ENCODE data around the gene CORO1C.
"Not testable (repeated sequence)": the region's sequence is repeated elsewhere in the genome, so short reads cannot be mapped to it uniquely, and the experiment has no call there.

DNA sequence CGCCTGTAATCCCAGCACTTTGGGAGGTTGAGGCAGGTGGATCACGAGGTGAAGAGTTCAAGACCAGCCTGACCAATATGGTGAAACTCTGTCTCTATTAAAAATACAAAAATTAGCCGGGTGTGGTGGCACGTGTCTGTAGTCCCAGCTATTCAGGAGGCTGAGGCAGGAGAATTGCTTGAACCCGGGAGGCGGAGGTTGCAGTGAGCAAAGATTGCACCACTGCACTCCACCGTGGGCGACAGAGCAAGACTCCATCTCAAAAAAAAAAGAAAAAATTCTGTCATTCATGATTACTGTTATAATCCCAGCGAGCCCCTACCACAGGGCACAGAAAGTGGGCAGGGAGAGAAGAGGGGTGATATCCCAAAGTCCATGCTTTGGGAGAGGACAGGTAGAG, 40.5 kb upstream of the CORO1C start:
- TF ChIP-seq, protein P1, sequence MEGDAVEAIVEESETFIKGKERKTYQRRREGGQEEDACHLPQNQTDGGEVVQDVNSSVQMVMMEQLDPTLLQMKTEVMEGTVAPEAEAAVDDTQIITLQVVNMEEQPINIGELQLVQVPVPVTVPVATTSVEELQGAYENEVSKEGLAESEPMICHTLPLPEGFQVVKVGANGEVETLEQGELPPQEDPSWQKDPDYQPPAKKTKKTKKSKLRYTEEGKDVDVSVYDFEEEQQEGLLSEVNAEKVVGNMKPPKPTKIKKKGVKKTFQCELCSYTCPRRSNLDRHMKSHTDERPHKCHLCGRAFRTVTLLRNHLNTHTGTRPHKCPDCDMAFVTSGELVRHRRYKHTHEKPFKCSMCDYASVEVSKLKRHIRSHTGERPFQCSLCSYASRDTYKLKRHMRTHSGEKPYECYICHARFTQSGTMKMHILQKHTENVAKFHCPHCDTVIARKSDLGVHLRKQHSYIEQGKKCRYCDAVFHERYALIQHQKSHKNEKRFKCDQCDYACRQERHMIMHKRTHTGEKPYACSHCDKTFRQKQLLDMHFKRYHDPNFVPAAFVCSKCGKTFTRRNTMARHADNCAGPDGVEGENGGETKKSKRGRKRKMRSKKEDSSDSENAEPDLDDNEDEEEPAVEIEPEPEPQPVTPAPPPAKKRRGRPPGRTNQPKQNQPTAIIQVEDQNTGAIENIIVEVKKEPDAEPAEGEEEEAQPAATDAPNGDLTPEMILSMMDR (IDR thresholded peaks at IDR 0.05; ENCODE audit: low read depth, low read length, missing input control), result not testable (repeated sequence)
- TF ChIP-seq, protein P2, sequence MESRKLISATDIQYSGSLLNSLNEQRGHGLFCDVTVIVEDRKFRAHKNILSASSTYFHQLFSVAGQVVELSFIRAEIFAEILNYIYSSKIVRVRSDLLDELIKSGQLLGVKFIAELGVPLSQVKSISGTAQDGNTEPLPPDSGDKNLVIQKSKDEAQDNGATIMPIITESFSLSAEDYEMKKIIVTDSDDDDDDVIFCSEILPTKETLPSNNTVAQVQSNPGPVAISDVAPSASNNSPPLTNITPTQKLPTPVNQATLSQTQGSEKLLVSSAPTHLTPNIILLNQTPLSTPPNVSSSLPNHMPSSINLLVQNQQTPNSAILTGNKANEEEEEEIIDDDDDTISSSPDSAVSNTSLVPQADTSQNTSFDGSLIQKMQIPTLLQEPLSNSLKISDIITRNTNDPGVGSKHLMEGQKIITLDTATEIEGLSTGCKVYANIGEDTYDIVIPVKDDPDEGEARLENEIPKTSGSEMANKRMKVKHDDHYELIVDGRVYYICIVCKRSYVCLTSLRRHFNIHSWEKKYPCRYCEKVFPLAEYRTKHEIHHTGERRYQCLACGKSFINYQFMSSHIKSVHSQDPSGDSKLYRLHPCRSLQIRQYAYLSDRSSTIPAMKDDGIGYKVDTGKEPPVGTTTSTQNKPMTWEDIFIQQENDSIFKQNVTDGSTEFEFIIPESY (IDR thresholded peaks at IDR 0.05), result not testable (repeated sequence)
- not testable (repeated sequence) for TF ChIP-seq FOXA2, YY1, HNF4G (IDR thresholded peaks at IDR 0.05)
- TF ChIP-seq, protein P3, sequence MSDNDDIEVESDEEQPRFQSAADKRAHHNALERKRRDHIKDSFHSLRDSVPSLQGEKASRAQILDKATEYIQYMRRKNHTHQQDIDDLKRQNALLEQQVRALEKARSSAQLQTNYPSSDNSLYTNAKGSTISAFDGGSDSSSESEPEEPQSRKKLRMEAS (IDR thresholded peaks at IDR 0.05), result not testable (repeated sequence)

Data from liver (tissue), 3 donors.